ENCODE results near the gene SPSB4. TPM values are rescaled to one million over a fixed set of nuclear protein-coding genes. Genes with fewer than 3 reads are reported as not detected.

The SPSB4 gene
- total and polyA plus RNA-seq, 9 of the 15 experiments (the other 6 are each of a cell fraction or from before 2014, with no cell fraction given), result not detected

GRCh38 chr3:141100112-141100511, 49.0 kb downstream of the SPSB4 start:
- BruUV-seq (replicated peaks), result no TSS peak
- H3K36me3 ChIP-seq (ENCODE audit: control insufficient read depth, insufficient read depth, low read length), result no peaks in the 10 kb centered on the region
- TF ChIP-seq ZNF512 (tag; IDR thresholded peaks at IDR 0.05) (no peak), GABPB1 (CRISPR knock-in tag; IDR thresholded peaks at IDR 0.05) (no peak), ZMIZ1 (IDR thresholded peaks at IDR 0.05; ENCODE audit: low read depth in 2 of 2, low read length in 2 of 2) (no peak), SNRNP70 (optimal IDR thresholded peaks at IDR 0.05; ENCODE audit: low read depth, low read length) (no peak), MYBL2 (IDR thresholded peaks at IDR 0.05; ENCODE audit: low read depth) (no peak), MYBL2 (CRISPR knock-in tag; IDR thresholded peaks at IDR 0.05; ENCODE audit: borderline replicate concordance) (no peak), ZNF133 (CRISPR knock-in tag; IDR thresholded peaks at IDR 0.05) (no peak), STAG1 (CRISPR knock-in tag; IDR thresholded peaks at IDR 0.05; ENCODE audit: borderline replicate concordance) (no peak), CREM (IDR thresholded peaks at IDR 0.05; ENCODE audit: low read depth) (0 out of 2 replicates have a peak, but pooled peaks have one; percentile 15), CHD4 (IDR thresholded peaks at IDR 0.05; ENCODE audit: insufficient read depth, insufficient replicate concordance, low read depth, low read length, poor library complexity, severe bottlenecking) (no peak), YBX1 (IDR thresholded peaks at IDR 0.05) (no peak), ZNF277 (CRISPR knock-in tag; IDR thresholded peaks at IDR 0.05; ENCODE audit: borderline replicate concordance) (no peak), ATF3 (IDR thresholded peaks at IDR 0.05) (peak; percentile 59), ATF3 (CRISPR knock-in tag; conservative IDR thresholded peaks at IDR 0.05) (no peak), SIN3B (IDR thresholded peaks at IDR 0.05; ENCODE audit: low read depth) (no peak)
- peaks cover 11 to 42% of the 10 kb centered on the region in 2 experiments; a peak in 3 of 5 replicates for H3K27me3 ChIP-seq (ENCODE audit: control insufficient read depth in 2 of 2, insufficient read depth in 2 of 2, low read length in 2 of 2)
- intact Hi-C loops (cut with micrococcal nuclease), result loop anchor here (10.0 kb wide), 1 partner anchor 175 kb away; no protein-coding TSS in a partner anchor
- H3K4me2 ChIP-seq (ENCODE audit: insufficient read depth, low read length), result no peak overlapping the region
- 4% methylated on average over 3 of the region's 3 CpGs for WGBS (ENCODE audit: insufficient coverage, low coverage, missing lambda C conversion rate)
- in situ Hi-C loops (cut with MboI), result loop anchor here (10.0 kb wide), 1 partner anchor 185 kb away; no protein-coding TSS in a partner anchor
- H3K9ac ChIP-seq (ENCODE audit: insufficient read depth in 1 of 2, low read depth in 2 of 2, low read length in 2 of 2), result no peak overlapping the region
- POLR2A ChIA-PET, result interaction anchor here (1.4 kb wide), 1 partner anchor 15 kb away, joined by 3 read pairs; no protein-coding TSS in a partner anchor
- H3K4me1 ChIP-seq (replicated peaks in 1 of 2; ENCODE audit: control insufficient read depth in 2 of 2, insufficient read depth in 2 of 2, low read length in 2 of 2), result no peaks in the 10 kb centered on the region
- H3K9me1 ChIP-seq (ENCODE audit: control insufficient read depth, insufficient read depth, low read length), result no peaks in the 10 kb centered on the region
- no peaks in the 10 kb centered on the region for H3K79me2 ChIP-seq (ENCODE audit: control insufficient read depth, insufficient read depth, low read length)
- ATAC-seq, result no peak
- no peak for DNase-seq (ENCODE audit: extremely low read depth in 1 of 4, low spot score in 3 of 4)
- no peak overlapping the region for H2AFZ ChIP-seq (ENCODE audit: low read depth, low read length)
- CTCF ChIA-PET (ENCODE audit: low intra/inter-chr PET ratio), result no interaction called here
- no peak overlapping the region for H3K4me3 ChIP-seq
- FAIRE-seq, result no peak
- no peak overlapping the region for H3K27ac ChIP-seq (ENCODE audit: extremely low read depth, low read depth, low read length)
- H3K9me3 ChIP-seq (replicated peaks; ENCODE audit: control insufficient read depth, insufficient read depth, low read depth, low read length), result no peaks in the 10 kb centered on the region
- no peaks in the 10 kb centered on the region for H4K20me1 ChIP-seq (replicated peaks; ENCODE audit: control insufficient read depth, insufficient read depth, low read length)
